ENCODE data around the gene ZNF865.

DNA sequence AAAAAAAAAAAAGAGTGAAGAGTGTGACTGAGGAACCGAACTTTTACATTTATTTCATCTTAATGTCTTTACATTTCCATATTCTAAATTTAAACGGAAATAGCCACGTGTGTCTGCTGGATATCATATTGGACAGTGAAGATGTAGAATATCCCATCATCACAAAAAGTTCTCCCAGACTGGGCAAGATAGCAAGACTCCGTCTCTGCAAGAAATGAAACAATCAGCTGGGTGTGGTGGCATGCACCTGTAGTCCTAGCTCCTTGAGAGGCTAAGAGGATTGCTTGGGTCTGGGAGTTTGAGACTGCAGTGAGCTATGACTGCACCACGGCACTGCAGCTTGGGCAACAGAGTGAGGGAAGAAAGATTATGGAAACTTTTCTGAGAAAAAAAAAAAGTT, 28.7 kb upstream of the ZNF865 start:
- TF ChIP-seq, protein P1, sequence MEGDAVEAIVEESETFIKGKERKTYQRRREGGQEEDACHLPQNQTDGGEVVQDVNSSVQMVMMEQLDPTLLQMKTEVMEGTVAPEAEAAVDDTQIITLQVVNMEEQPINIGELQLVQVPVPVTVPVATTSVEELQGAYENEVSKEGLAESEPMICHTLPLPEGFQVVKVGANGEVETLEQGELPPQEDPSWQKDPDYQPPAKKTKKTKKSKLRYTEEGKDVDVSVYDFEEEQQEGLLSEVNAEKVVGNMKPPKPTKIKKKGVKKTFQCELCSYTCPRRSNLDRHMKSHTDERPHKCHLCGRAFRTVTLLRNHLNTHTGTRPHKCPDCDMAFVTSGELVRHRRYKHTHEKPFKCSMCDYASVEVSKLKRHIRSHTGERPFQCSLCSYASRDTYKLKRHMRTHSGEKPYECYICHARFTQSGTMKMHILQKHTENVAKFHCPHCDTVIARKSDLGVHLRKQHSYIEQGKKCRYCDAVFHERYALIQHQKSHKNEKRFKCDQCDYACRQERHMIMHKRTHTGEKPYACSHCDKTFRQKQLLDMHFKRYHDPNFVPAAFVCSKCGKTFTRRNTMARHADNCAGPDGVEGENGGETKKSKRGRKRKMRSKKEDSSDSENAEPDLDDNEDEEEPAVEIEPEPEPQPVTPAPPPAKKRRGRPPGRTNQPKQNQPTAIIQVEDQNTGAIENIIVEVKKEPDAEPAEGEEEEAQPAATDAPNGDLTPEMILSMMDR (IDR thresholded peaks at IDR 0.05): no peak
- no peak for TF ChIP-seq POLR2A (IDR thresholded peaks at IDR 0.05)

Data from lower leg skin (tissue), 3 donors.